Measurements from ENCODE around the gene ARHGEF38.
"Not testable (repeated sequence)": the region's sequence is repeated elsewhere in the genome, so short reads cannot be mapped to it uniquely, and the experiment has no call there.

ARHGEF38 gene

DNA sequence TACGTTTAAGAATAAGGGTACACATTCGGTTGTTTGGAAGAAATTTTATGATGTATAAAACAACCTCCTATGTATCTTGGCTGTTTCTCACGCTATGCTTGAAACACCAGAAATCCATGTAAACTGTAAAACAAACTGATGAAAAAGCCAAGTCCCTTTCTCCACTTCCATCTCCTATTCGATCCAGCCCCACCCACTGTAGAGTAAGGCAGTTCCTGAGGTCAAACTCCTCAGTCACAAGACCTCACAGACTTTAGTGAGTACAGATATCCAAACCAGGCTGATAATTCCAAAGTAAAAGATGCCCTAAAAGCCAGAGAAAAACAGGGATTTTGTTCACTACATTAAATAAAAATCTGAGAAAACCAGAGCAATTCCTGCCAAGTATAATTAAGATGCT, 45.6 kb downstream of the ARHGEF38 start:
- no peak overlapping the region for H3K27ac ChIP-seq (ENCODE audit: low read length)
- no peaks in the 10 kb centered on the region for H3K4me1 ChIP-seq (ENCODE audit: control insufficient read depth, low read depth, low read length)
- H3K27me3 ChIP-seq (ENCODE audit: control insufficient read depth, insufficient read depth, low read length) = no peaks in the 10 kb centered on the region
- no peak overlapping the region for H3K9ac ChIP-seq (ENCODE audit: low read length)
- no peak overlapping the region for H3K4me3 ChIP-seq (ENCODE audit: low read length)
- no peaks in the 10 kb centered on the region for H3K9me3 ChIP-seq (ENCODE audit: control insufficient read depth, low read depth, low read length)
- H3K36me3 ChIP-seq (ENCODE audit: control insufficient read depth, low read depth, low read length) = no peaks in the 10 kb centered on the region

DNA sequence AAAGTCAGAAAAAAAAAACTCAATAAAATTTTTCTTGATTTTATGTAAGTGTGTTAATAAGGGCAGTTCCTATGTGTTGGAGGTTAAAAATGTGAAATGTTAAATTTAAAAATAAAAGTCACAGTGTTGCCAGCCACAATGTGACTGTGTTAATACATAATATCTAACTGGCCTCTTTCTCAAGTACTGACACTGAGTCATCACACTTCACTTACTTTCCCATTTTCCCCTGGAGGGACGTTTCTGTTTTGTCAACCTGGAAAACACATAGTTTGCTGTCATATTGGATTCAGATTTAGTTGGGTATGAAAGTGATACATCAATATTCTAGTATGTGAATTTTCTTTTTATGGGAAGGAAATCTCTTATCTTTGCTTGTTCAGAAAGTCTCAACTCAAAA, 46.4 kb downstream of the ARHGEF38 start:
- no peaks in the 10 kb centered on the region for H3K36me3 ChIP-seq (ENCODE audit: control insufficient read depth, low read depth, low read length)
- no peak overlapping the region for H3K27ac ChIP-seq (ENCODE audit: low read length)
- H3K9ac ChIP-seq (ENCODE audit: low read length) = no peak overlapping the region
- no peaks in the 10 kb centered on the region for H3K9me3 ChIP-seq (ENCODE audit: control insufficient read depth, low read depth, low read length)
- no peaks in the 10 kb centered on the region for H3K27me3 ChIP-seq (ENCODE audit: control insufficient read depth, insufficient read depth, low read length)
- H3K4me3 ChIP-seq (ENCODE audit: low read length) = no peak overlapping the region
- no peaks in the 10 kb centered on the region for H3K4me1 ChIP-seq (ENCODE audit: control insufficient read depth, low read depth, low read length)

DNA sequence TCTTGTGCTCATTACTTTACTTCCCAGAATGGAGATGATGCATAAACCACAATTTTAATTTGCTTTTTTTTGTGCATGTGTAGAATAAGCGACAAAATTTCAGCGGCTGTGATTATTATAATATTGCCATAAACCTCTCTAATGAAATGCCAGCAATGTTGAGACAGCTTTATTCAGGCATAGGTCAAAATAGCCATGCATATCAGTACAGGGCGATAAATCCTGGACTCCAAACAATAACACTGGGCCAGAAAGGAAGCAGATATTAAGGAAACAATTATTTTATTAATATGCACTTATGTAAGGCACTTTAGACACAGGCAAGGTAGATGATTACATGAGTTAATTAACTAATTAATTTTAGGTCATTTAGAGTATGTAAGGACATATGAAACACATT, 47.1 kb downstream of the ARHGEF38 start:
- no peak overlapping the region for H3K27ac ChIP-seq (ENCODE audit: low read length)
- H3K4me1 ChIP-seq (ENCODE audit: control insufficient read depth, low read depth, low read length) = no peaks in the 10 kb centered on the region
- H3K4me3 ChIP-seq (ENCODE audit: low read length) = no peak overlapping the region
- no peak overlapping the region for H3K9ac ChIP-seq (ENCODE audit: low read length)
- no peaks in the 10 kb centered on the region for H3K36me3 ChIP-seq (ENCODE audit: control insufficient read depth, low read depth, low read length)
- no peaks in the 10 kb centered on the region for H3K9me3 ChIP-seq (ENCODE audit: control insufficient read depth, low read depth, low read length)
- no peaks in the 10 kb centered on the region for H3K27me3 ChIP-seq (ENCODE audit: control insufficient read depth, insufficient read depth, low read length)

DNA sequence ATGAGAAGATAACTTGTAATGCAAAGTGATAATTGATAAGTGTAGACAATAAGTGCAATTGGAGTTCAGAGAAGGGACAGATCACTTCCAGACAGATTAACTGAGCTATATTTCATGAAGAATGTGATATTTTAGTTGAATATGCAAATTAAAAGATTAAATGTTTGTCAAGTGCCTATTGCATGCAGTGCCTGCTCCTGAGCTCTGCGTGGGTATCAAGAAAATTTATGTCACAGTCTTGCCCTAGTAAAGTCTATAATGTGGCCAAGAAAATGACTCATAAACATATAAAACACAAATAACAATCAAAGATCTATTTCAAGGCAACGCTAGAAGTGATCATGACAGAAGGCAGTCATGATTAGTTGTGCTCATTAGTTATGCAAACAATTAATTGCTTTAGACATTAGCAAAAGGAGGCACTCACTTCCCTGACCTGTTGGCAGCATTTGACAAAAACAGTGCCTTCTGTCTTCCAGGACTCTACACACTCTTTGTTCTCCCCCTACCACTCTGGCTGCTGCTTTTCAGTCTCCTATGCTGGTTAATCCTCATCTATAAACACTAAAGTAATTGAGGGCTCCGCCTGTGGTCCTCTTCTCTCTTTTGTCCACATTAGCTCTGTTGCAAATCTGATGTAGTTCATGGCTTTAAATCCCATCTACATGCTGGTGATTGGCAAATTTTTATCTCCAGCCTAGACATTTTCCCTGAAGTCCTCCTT, 47.7 kb downstream of the ARHGEF38 start:
- Histone ChIP-seq H3K27me3 (ENCODE audit: control insufficient read depth, insufficient read depth, low read length) (no peaks in the 10 kb centered on the region), H3K9ac (ENCODE audit: low read length) (no peak overlapping the region), H3K9me3 (ENCODE audit: control insufficient read depth, low read depth, low read length) (no peaks in the 10 kb centered on the region), H3K27ac (ENCODE audit: low read length) (no peak overlapping the region), H3K4me3 (ENCODE audit: low read length) (no peak overlapping the region), H3K36me3 (ENCODE audit: control insufficient read depth, low read depth, low read length) (no peaks in the 10 kb centered on the region), H3K4me1 (ENCODE audit: control insufficient read depth, low read depth, low read length) (no peaks in the 10 kb centered on the region)

DNA sequence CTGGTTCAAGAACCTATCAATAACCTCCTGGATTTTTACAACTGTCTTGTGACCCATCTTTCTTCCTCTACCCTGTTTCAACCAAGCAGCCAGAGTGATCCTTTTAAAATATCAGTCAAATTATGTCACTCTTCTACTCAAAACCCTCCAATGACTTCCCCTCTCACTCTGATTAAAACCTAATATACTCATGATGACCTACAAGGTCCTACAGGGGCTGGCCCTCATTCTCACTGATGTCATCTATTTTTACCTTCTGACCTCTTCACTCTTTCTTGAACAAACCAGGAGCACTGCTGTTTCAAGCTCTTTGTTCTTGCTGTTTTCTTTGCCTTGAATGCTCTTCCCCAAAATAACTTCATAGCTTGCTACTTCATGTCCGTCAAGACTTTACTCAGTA, 48.5 kb downstream of the ARHGEF38 start:
- Histone ChIP-seq H3K27ac (ENCODE audit: low read length) (no peak overlapping the region), H3K9ac (ENCODE audit: low read length) (no peak overlapping the region), H3K4me3 (ENCODE audit: low read length) (no peak overlapping the region), H3K27me3 (ENCODE audit: control insufficient read depth, insufficient read depth, low read length) (no peaks in the 10 kb centered on the region), H3K4me1 (ENCODE audit: control insufficient read depth, low read depth, low read length) (no peaks in the 10 kb centered on the region), H3K36me3 (ENCODE audit: control insufficient read depth, low read depth, low read length) (no peaks in the 10 kb centered on the region), H3K9me3 (ENCODE audit: control insufficient read depth, low read depth, low read length) (no peaks in the 10 kb centered on the region)

DNA sequence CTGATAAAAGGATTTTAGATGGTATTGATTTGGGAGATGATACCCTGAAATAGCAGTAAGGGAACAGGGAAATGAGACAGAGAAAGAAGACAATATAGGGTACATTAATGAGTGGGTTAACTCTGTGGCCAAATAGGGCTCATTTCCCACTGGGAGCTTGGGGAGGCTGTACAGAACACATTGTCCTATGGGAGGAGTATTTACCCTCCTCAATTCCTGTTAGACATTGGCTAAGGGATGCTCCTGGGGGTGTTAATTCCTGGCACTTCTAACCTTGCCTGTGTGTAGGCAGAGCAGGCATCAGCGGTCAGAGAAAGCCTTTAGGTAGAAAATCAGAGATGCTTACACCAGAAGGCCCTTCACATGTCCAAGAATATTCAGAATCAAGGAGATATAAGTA, 49.0 kb downstream of the ARHGEF38 start:
- no peaks in the 10 kb centered on the region for H3K27me3 ChIP-seq (ENCODE audit: control insufficient read depth, insufficient read depth, low read length)
- H3K4me3 ChIP-seq (ENCODE audit: low read length) = no peak overlapping the region
- no peaks in the 10 kb centered on the region for H3K4me1 ChIP-seq (ENCODE audit: control insufficient read depth, low read depth, low read length)
- no peaks in the 10 kb centered on the region for H3K36me3 ChIP-seq (ENCODE audit: control insufficient read depth, low read depth, low read length)
- no peaks in the 10 kb centered on the region for H3K9me3 ChIP-seq (ENCODE audit: control insufficient read depth, low read depth, low read length)
- H3K9ac ChIP-seq (ENCODE audit: low read length) = no peak overlapping the region
- H3K27ac ChIP-seq (ENCODE audit: low read length) = no peak overlapping the region

DNA sequence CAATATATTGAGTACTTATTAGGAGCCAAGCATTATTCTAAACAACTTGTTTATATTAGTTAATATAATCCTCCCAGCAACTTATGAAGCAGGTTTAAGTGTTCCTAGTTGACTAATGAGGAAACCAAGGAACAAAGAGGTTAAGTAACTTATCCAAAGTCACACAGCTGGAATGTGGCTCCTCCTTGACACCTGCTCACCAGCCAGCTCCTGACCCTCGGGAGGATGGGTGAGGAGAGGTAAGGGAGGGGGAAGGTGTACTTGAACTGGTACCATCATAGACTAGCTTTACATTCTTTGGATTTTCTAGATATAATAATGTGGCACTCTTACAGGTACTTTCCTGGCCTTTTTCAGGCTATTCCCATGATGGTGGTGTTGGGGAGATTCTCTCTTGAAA, 50.7 kb downstream of the ARHGEF38 start:
- Histone ChIP-seq H3K27me3 (ENCODE audit: control insufficient read depth, insufficient read depth, low read length) (no peaks in the 10 kb centered on the region), H3K9ac (ENCODE audit: low read length) (no peak overlapping the region), H3K4me3 (ENCODE audit: low read length) (no peak overlapping the region), H3K36me3 (ENCODE audit: control insufficient read depth, low read depth, low read length) (no peaks in the 10 kb centered on the region), H3K4me1 (ENCODE audit: control insufficient read depth, low read depth, low read length) (no peaks in the 10 kb centered on the region), H3K27ac (ENCODE audit: low read length) (no peak overlapping the region), H3K9me3 (ENCODE audit: control insufficient read depth, low read depth, low read length) (no peaks in the 10 kb centered on the region)

DNA sequence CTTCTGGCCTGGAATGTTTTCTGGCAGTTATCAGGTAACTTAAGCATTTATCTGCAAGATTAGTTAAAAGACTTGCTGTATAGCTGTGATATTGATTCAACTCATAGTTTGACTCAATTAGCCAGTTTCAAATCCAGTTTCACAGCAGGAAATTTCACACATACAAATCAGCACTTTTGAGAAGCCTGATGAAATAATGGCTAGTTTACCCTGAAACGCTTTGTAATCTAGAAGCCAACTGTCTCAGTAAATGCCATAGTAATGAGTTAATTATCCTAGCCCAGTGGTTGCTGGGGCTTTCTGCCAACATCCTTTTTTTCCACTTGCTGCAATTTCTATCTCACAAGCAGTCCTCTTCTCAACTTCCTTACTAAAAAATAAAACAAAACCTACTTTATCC, 53.1 kb downstream of the ARHGEF38 start:
- no peaks in the 10 kb centered on the region for H3K27me3 ChIP-seq (ENCODE audit: control insufficient read depth, insufficient read depth, low read length)
- no peaks in the 10 kb centered on the region for H3K36me3 ChIP-seq (ENCODE audit: control insufficient read depth, low read depth, low read length)
- no peak overlapping the region for H3K9ac ChIP-seq (ENCODE audit: low read length)
- no peak overlapping the region for H3K27ac ChIP-seq (ENCODE audit: low read length)
- no peaks in the 10 kb centered on the region for H3K9me3 ChIP-seq (ENCODE audit: control insufficient read depth, low read depth, low read length)
- H3K4me1 ChIP-seq (ENCODE audit: control insufficient read depth, low read depth, low read length) = no peaks in the 10 kb centered on the region
- H3K4me3 ChIP-seq (ENCODE audit: low read length) = no peak overlapping the region

DNA sequence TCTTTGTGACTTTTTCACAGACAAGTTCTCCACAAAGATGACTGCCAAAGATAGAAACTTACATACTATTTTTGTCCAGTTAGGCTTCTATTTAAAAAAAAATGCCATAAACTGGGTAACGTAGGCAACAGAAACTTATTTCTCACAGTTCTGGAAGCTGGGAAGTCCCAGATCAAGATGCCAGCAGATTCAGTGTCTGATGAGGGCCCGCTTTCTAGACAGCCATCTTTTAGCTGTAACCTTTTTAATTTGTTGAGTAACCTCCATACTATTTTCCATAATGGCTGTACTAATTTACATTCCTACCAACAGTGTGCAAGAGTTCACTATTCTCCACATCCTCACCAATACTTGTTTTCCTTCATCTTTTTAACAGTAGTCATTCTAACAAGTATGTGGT, 55.5 kb downstream of the ARHGEF38 start:
- Histone ChIP-seq H3K9ac (ENCODE audit: low read length) (no peak overlapping the region), H3K27me3 (ENCODE audit: control insufficient read depth, insufficient read depth, low read length) (no peaks in the 10 kb centered on the region), H3K4me3 (ENCODE audit: low read length) (no peak overlapping the region), H3K27ac (ENCODE audit: low read length) (no peak overlapping the region), H3K9me3 (ENCODE audit: control insufficient read depth, low read depth, low read length) (no peaks in the 10 kb centered on the region), H3K36me3 (ENCODE audit: control insufficient read depth, low read depth, low read length) (no peaks in the 10 kb centered on the region), H3K4me1 (ENCODE audit: control insufficient read depth, low read depth, low read length) (no peaks in the 10 kb centered on the region)

DNA sequence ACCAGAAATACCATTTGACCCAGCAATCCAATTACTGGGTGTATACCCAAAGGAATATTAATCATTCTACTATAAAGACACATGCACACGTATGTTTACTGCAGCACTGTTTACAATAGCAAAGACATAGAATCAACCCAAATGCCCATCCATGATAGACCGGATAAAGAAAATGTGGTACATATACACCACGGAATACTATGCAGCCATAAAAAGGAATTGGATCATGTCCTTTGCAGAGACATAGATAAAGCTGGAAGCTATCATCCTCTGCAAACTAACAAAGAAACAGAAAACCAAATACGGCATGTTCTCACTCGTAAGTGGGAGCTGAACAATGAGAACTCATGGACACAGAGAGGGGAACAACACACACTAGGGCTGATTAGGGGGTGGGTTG, 57.4 kb downstream of the ARHGEF38 start:
- not testable (repeated sequence) for H3K27me3 ChIP-seq (ENCODE audit: control insufficient read depth, insufficient read depth, low read length); H3K27ac ChIP-seq (ENCODE audit: low read length); H3K4me1 ChIP-seq (ENCODE audit: control insufficient read depth, low read depth, low read length); H3K9me3 ChIP-seq (ENCODE audit: control insufficient read depth, low read depth, low read length); H3K9ac ChIP-seq (ENCODE audit: low read length); H3K4me3 ChIP-seq (ENCODE audit: low read length); H3K36me3 ChIP-seq (ENCODE audit: control insufficient read depth, low read depth, low read length)

DNA sequence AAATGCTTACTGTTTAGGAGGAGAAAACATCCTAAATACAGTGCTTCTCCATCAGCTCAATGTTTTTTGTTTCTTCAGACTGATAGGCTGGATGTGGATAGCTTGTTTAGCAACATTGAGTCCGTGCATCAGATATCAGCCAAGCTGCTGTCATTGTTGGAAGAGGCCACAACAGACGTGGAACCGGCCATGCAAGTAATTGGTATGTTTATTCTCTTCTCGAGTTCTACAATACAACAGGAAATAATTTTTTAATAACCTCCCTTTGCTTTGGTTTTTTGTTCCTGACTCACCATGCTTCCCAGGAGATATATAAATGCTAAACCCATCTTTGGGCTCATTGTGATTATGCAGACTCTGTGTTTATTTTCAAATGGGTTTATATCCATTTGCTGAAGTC, 60.9 kb downstream of the ARHGEF38 start:
- no peaks in the 10 kb centered on the region for H3K27me3 ChIP-seq (ENCODE audit: control insufficient read depth, insufficient read depth, low read length)
- no peak overlapping the region for H3K4me3 ChIP-seq (ENCODE audit: low read length)
- no peak overlapping the region for H3K27ac ChIP-seq (ENCODE audit: low read length)
- H3K36me3 ChIP-seq (ENCODE audit: control insufficient read depth, low read depth, low read length) = no peaks in the 10 kb centered on the region
- H3K9me3 ChIP-seq (ENCODE audit: control insufficient read depth, low read depth, low read length) = no peaks in the 10 kb centered on the region
- H3K9ac ChIP-seq (ENCODE audit: low read length) = no peak overlapping the region
- H3K4me1 ChIP-seq (ENCODE audit: control insufficient read depth, low read depth, low read length) = no peaks in the 10 kb centered on the region

DNA sequence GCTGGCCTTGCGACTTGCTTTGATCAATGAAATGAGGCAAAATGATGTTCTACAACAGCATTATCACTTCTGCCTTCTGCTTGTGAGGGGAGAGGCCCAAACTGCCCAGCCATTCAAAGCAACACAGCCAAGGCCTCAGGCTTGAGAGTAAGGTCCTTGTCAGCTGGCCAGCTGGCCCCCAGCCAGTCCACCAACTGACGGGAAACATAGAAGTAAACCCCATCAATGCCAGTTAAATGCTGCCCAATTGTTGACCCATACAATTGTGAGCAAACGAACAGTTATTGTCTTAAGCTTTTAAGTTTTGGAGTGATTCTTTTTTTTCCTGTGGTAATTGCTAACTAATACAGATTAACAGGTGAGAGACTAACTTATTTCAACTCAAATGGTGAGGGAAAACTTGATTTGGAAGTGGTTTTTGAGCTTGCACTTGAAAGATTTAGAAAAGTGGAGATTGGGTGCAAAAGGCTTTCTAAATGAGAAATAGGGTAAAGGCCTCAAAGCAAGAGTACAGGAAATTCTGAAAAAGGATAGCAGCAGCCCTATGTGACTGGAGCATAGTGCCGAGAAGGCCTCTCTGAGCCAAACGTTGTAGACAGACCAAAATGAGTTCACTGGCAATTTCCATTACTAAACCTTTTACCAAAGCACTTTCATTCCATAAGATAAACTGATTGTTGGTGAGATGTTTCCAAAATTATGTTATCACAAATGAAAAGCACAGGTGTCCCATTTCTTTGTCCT, 66.9 kb downstream of the ARHGEF38 start:
- Histone ChIP-seq H3K36me3 (ENCODE audit: control insufficient read depth, low read depth, low read length) (no peaks in the 10 kb centered on the region), H3K4me1 (ENCODE audit: control insufficient read depth, low read depth, low read length) (no peaks in the 10 kb centered on the region), H3K27ac (ENCODE audit: low read length) (no peak overlapping the region), H3K27me3 (ENCODE audit: control insufficient read depth, insufficient read depth, low read length) (no peaks in the 10 kb centered on the region), H3K9me3 (ENCODE audit: control insufficient read depth, low read depth, low read length) (no peaks in the 10 kb centered on the region), H3K4me3 (ENCODE audit: low read length) (no peak overlapping the region), H3K9ac (ENCODE audit: low read length) (no peak overlapping the region)
